H1 (cell line): Measurements from ENCODE around the gene BRAT1. TPM values are rescaled to one million over a fixed set of nuclear protein-coding genes. Genes with fewer than 3 reads are reported as not detected.
"Not testable (repeated sequence)": the region's sequence is repeated elsewhere in the genome, so short reads cannot be mapped to it uniquely, and the experiment has no call there.

Source experiments
- CTCF ChIA-PET: fragments of 300-600 bp; sonication (Branson Sonifier 250); formaldehyde crosslinking; loops from one replicate; lab custom pipeline; 2021; ENCODE audit not compliant: partially characterized antibody; lab: Charles Lee
- POLR2A ChIA-PET: fragments of 300-600 bp; sonication (Branson Sonifier 250); formaldehyde crosslinking; loops from one replicate; lab custom pipeline; 2021; ENCODE audit warnings: inconsistent platforms; ENCODE audit not compliant: partially characterized antibody; lab: Charles Lee
- DNase-seq, 2 experiments: peaks; one replicate each; pipeline versions ENCODE4 v3.0.0 to v3.0.0-alpha.2; 2010 to 2022; ENCODE audit warnings: low spot score in 2 of 2, low read depth in 1 of 2, mixed read lengths in 1 of 2
- FAIRE-seq: peaks from 2 replicates; lab custom pipeline; 2011; peaks lifted over from hg19 to GRCh38; lab: Jason Lieb, UNC
- H2AFZ ChIP-seq: 2 replicates; pipeline ENCODE4 v1.8.1; 2012; ENCODE audit warnings: low read length, inconsistent platforms
- H2AK5ac ChIP-seq: 2 replicates; pipeline ENCODE4 v1.6.1; 2013; ENCODE audit warnings: low read depth, low read length
- H2BK120ac ChIP-seq: replicated peaks from 2 replicates; pipeline ENCODE3; 2013; ENCODE audit warnings: low read depth, low read length, inconsistent platforms
- H2BK12ac ChIP-seq: 2 replicates; pipeline ENCODE4 v1.6.1; 2013; ENCODE audit warnings: low read depth, low read length
- H2BK15ac ChIP-seq: 2 replicates; pipeline ENCODE4 v1.6.1; 2013; ENCODE audit warnings: low read length
- H2BK20ac ChIP-seq: 2 replicates; pipeline ENCODE4 v1.6.1; 2013; ENCODE audit warnings: low read length
- H2BK5ac ChIP-seq: 2 replicates; pipeline ENCODE4 v1.6.1; 2013; ENCODE audit warnings: low read depth, low read length
- H3K14ac ChIP-seq: 2 replicates; pipeline ENCODE4 v1.6.1; 2013; ENCODE audit warnings: inconsistent platforms; ENCODE audit not compliant: insufficient read length
- H3K18ac ChIP-seq: 2 replicates; pipeline ENCODE4 v1.6.1; 2013; ENCODE audit warnings: low read length; ENCODE audit errors: extremely low read depth
- H3K23ac ChIP-seq: 2 replicates; pipeline ENCODE4 v1.6.1; 2013; ENCODE audit warnings: inconsistent platforms; ENCODE audit not compliant: insufficient read length
- H3K23me2 ChIP-seq: 2 replicates; pipeline ENCODE4 v1.6.1; 2013; ENCODE audit warnings: low read depth, low read length
- H3K27ac ChIP-seq: 2 replicates; pipeline ENCODE4 v1.6.1; 2011; ENCODE audit warnings: low read depth, low read length, inconsistent platforms
- H3K27me3 ChIP-seq, 4 experiments: replicated peaks in 1 of 4; 1 replicate in 1 of 4; 2 replicates in 3 of 4; pipeline versions ENCODE4 v1.6.1 to v1.8.1; 2011 to 2013; ENCODE audit warnings: low read length in 3 of 4, mild to moderate bottlenecking in 3 of 4, inconsistent platforms in 2 of 4, mixed read lengths in 2 of 4, moderate library complexity in 1 of 4; ENCODE audit not compliant: control insufficient read depth in 3 of 4, insufficient read depth in 3 of 4; ENCODE audit errors: extremely low read depth in 1 of 4
- H3K36me3 ChIP-seq, 4 experiments: 2 replicates each; pipeline versions ENCODE4 v1.6.1 to v1.8.1; 2011 to 2013; ENCODE audit warnings: mild to moderate bottlenecking in 4 of 4, low read length in 3 of 4, moderate library complexity in 2 of 4, control low read depth in 1 of 4, inconsistent platforms in 1 of 4; ENCODE audit not compliant: insufficient read depth in 4 of 4, control insufficient read depth in 2 of 4
- H3K4ac ChIP-seq: replicated peaks from 2 replicates; pipeline ENCODE3; 2013; ENCODE audit warnings: low read length, low read depth, mixed read lengths, inconsistent platforms; ENCODE audit not compliant: insufficient read length
- H3K4me1 ChIP-seq, 4 experiments: replicated peaks in 1 of 4; 1 replicate in 1 of 4; 2 replicates in 3 of 4; pipeline versions ENCODE4 v1.6.1 to v1.8.1; 2011 to 2013; ENCODE audit warnings: low read length in 3 of 4, inconsistent platforms in 2 of 4, mixed read lengths in 1 of 4; ENCODE audit not compliant: insufficient read depth in 4 of 4, control insufficient read depth in 3 of 4
- H3K4me2 ChIP-seq, 2 experiments: 2 replicates each; pipeline versions ENCODE4 v1.6.1 to v1.8.1; 2011 to 2013; ENCODE audit warnings: low read depth in 2 of 2, low read length in 2 of 2, control low read depth in 1 of 2, inconsistent platforms in 1 of 2, mild to moderate bottlenecking in 1 of 2; ENCODE audit not compliant: insufficient read depth in 1 of 2
- H3K4me3 ChIP-seq, 4 experiments: fragments of 200-600, 300-600 bp in 1 of 4; sonication (generic), shearing (Covaris generic), sonication (Bioruptor Twin) in 1 of 4; 2 replicates each; pipeline versions ENCODE4 v1.5.1 to v1.8.1; 2011 to 2016; ENCODE audit warnings: low read length in 4 of 4, low read depth in 3 of 4, control low read depth in 2 of 4, inconsistent platforms in 2 of 4, mild to moderate bottlenecking in 2 of 4, mixed read lengths in 1 of 4, moderate library complexity in 1 of 4; ENCODE audit not compliant: insufficient read depth in 2 of 4; ENCODE audit errors: extremely low read depth in 1 of 4
- H3K56ac ChIP-seq: replicated peaks from 2 replicates; pipeline ENCODE3; 2013; ENCODE audit warnings: low read depth, mild to moderate bottlenecking, mixed read lengths, low read length, inconsistent platforms; ENCODE audit not compliant: insufficient read length
- H3K79me1 ChIP-seq: 2 replicates; pipeline ENCODE4 v1.6.1; 2013; ENCODE audit warnings: low read depth, low read length, control low read depth
- H3K79me2 ChIP-seq, 2 experiments: 2 replicates each; pipeline versions ENCODE4 v1.6.1 to v1.8.1; 2012 to 2013; ENCODE audit warnings: low read length in 2 of 2, mild to moderate bottlenecking in 2 of 2, inconsistent platforms in 1 of 2; ENCODE audit not compliant: insufficient read depth in 2 of 2, control insufficient read depth in 1 of 2
- H3K9ac ChIP-seq, 4 experiments: replicated peaks in 1 of 4; 1 replicate in 1 of 4; 2 replicates in 3 of 4; pipeline versions ENCODE4 v1.6.1 to v1.8.1; 2011 to 2013; ENCODE audit warnings: low read depth in 3 of 4, low read length in 3 of 4, control low read depth in 2 of 4, mild to moderate bottlenecking in 2 of 4, moderate library complexity in 2 of 4, inconsistent platforms in 1 of 4; ENCODE audit errors: extremely low read depth in 1 of 4
- H3K9me3 ChIP-seq, 2 experiments: 2 replicates each; pipeline versions ENCODE4 v1.6.1 to v1.8.1; 2012 to 2013; ENCODE audit warnings: mild to moderate bottlenecking in 2 of 2, moderate library complexity in 2 of 2, control low read depth in 1 of 2, inconsistent platforms in 1 of 2, low read depth in 1 of 2, low read length in 1 of 2, mixed read lengths in 1 of 2; ENCODE audit not compliant: insufficient read depth in 2 of 2
- H4K20me1 ChIP-seq, 2 experiments: replicated peaks in 1 of 2; 2 replicates each; pipeline versions ENCODE3 to v1.8.1; 2011 to 2013; ENCODE audit warnings: inconsistent platforms in 2 of 2, low read length in 2 of 2, mild to moderate bottlenecking in 1 of 2; ENCODE audit not compliant: insufficient read depth in 2 of 2, control insufficient read depth in 1 of 2
- H4K5ac ChIP-seq: 2 replicates; pipeline ENCODE4 v1.6.1; 2013; ENCODE audit warnings: low read length, low read depth, mixed read lengths, inconsistent platforms; ENCODE audit not compliant: insufficient read length
- H4K8ac ChIP-seq: 2 replicates; pipeline ENCODE4 v1.8.0; 2013; ENCODE audit warnings: mild to moderate bottlenecking, moderate library complexity, low read length, inconsistent platforms; ENCODE audit not compliant: insufficient read depth; ENCODE audit errors: extremely low read depth
- H4K91ac ChIP-seq: replicated peaks from 2 replicates; pipeline ENCODE3; 2013; ENCODE audit warnings: low read length, mixed read lengths, inconsistent platforms; ENCODE audit not compliant: insufficient read length
- WGBS, 2 experiments: shearing (Covaris generic) in 1 of 2; methylation state at CpG; one replicate each; pipeline versions ENCODE4 v1.1.6 to v1.1.7; 2013 to 2015; ENCODE audit warnings: low lambda C conversion rate in 2 of 2, mixed read lengths in 2 of 2, inconsistent platforms in 1 of 2, low coverage in 1 of 2, missing lambda C conversion rate in 1 of 2; ENCODE audit not compliant: insufficient replicate concordance in 2 of 2, insufficient coverage in 1 of 2, insufficient read length in 1 of 2; ENCODE audit errors: extremely low coverage in 1 of 2, missing lambda C conversion rate in 1 of 2; 5-methylcytosine and 5-hydroxymethylcytosine counted together
- polyA plus RNA-seq, 7 experiments: library from polyadenylated mRNA; depleted of rRNA in 3 of 7; stranded (reverse) in 5 of 7; unstranded in 2 of 7; fragments of >200 nt in 5 of 7; fragments of 200-250 nt in 2 of 7; gene quantifications; 1 replicate in 5 of 7; 2 replicates in 1 of 7; 4 replicates in 1 of 7; pipeline versions ENCODE4 v1.2.1 to v1.2.3, GENCODE V29; 2011 to 2013; ENCODE audit warnings: missing spikeins in 2 of 7, mixed read lengths in 2 of 7
- total RNA-seq: library from RNA; stranded (reverse); fragmentation: NEBNext Ultra II Directional; extraction: Animal tissue kit (Norgen Biotek cat#: 25700); gene quantifications from 2 replicates; pipeline ENCODE4 v1.2.1, GENCODE V29; 2021

The BRAT1 gene
- total and polyA plus RNA-seq, 2 of the 8 experiments (the other 6 are each of a cell fraction or from before 2014, with no cell fraction given): 36.8 to 42.3 TPM

- H2BK120ac ChIP-seq, H4K5ac ChIP-seq, H4K8ac ChIP-seq, H3K4me3 ChIP-seq, H2BK12ac ChIP-seq, H3K27me3 ChIP-seq, DNase-seq, H3K27ac ChIP-seq, H3K56ac ChIP-seq, H3K9ac ChIP-seq, H3K4ac ChIP-seq, H3K23ac ChIP-seq, H2AK5ac ChIP-seq, H3K23me2 ChIP-seq, H3K9me3 ChIP-seq, H3K18ac ChIP-seq, FAIRE-seq, H4K91ac ChIP-seq, H3K14ac ChIP-seq, H2BK15ac ChIP-seq, H2BK20ac ChIP-seq, H2AFZ ChIP-seq, H3K79me2 ChIP-seq, H2BK5ac ChIP-seq, H3K79me1 ChIP-seq, H3K4me2 ChIP-seq, CTCF ChIA-PET: not testable (repeated sequence)
- Histone ChIP-seq H4K20me1 (peaks cover 7 to 11% of the 10 kb centered on the region in 2 experiments), H3K4me1 (peaks cover 0 to 23% (median 6%) of the 10 kb centered on the region in 4 experiments; a peak in 5 of 7 replicates), H3K36me3 (peaks cover 6 to 13% (median 9%) of the 10 kb centered on the region in 4 experiments; a peak in 5 of 8 replicates)
- 90% methylated on average over 5 of the region's 17 CpGs; no CpG with 5 or more reads in 1 of the 2 experiments for WGBS, 2 experiments
- POLR2A ChIA-PET: interaction anchor here (8.2 kb wide), 1 partner anchor 10 kb away, joined by 68 read pairs; no protein-coding TSS in a partner anchor
Observed at GRCh38 chr7:2531796-2532110, 23.6 kb downstream of the BRAT1 start.
